Astrocyte of the spinal cord (primary cell): ENCODE measurements around the gene SELL.

Source experiments
- DNase-seq: peaks from one replicate; pipeline ENCODE4 v3.0.0; 2011; ENCODE audit warnings: low read depth, low spot score
- H3K4me3 ChIP-seq: 2 replicates; pipeline ENCODE4 v1.5.1; 2011; ENCODE audit warnings: low read depth, mild to moderate bottlenecking, low read length, moderate library complexity
- in situ Hi-C: cut with HindIII; loops from 2 replicates; pipeline ENCODE4 v1.10.0; 2017; ENCODE audit warnings: low sequenced_read_pairs
- TF ChIP-seq, protein P1 (sequence below): IDR thresholded peaks from 2 replicates; pipeline ENCODE4 v1.5.1; 2012; ENCODE audit warnings: low read depth, mild to moderate bottlenecking, low read length, inconsistent platforms

Gene SELL

GRCh38 chr1:169648709-169649108, 62.7 kb downstream of the SELL start:
- DNase-seq: no peak
- in situ Hi-C loops: no loop called here
- TF ChIP-seq, protein P1, sequence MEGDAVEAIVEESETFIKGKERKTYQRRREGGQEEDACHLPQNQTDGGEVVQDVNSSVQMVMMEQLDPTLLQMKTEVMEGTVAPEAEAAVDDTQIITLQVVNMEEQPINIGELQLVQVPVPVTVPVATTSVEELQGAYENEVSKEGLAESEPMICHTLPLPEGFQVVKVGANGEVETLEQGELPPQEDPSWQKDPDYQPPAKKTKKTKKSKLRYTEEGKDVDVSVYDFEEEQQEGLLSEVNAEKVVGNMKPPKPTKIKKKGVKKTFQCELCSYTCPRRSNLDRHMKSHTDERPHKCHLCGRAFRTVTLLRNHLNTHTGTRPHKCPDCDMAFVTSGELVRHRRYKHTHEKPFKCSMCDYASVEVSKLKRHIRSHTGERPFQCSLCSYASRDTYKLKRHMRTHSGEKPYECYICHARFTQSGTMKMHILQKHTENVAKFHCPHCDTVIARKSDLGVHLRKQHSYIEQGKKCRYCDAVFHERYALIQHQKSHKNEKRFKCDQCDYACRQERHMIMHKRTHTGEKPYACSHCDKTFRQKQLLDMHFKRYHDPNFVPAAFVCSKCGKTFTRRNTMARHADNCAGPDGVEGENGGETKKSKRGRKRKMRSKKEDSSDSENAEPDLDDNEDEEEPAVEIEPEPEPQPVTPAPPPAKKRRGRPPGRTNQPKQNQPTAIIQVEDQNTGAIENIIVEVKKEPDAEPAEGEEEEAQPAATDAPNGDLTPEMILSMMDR: no peak
- no peak overlapping the region for H3K4me3 ChIP-seq

- TF ChIP-seq, protein P1: no peak
- no peak for DNase-seq
- H3K4me3 ChIP-seq: no peak overlapping the region
- in situ Hi-C loops: no loop called here
These were observed 63.2 kb downstream of the SELL start for GRCh38 chr1:169648187-169648586.

DNA sequence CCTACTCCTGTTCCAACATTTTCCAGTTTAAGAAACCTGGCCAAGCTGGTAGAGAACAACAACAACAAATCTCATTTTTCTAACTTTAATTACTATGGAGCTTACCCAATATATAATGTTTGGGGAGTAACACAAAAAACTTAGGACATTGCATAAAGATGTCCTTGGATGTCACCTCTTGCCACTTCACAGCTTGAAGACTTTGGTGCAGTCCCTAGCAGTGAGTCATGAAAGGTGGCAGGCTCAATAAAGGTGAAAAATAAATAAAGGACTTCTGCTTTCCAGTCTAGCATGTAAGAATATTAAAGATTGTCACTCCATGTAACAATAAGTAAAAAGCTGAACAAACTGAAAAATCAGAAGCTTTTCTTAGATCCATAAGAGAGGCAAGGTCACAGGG, 63.9 kb downstream of the SELL start:
- in situ Hi-C loops: no loop called here

DNA sequence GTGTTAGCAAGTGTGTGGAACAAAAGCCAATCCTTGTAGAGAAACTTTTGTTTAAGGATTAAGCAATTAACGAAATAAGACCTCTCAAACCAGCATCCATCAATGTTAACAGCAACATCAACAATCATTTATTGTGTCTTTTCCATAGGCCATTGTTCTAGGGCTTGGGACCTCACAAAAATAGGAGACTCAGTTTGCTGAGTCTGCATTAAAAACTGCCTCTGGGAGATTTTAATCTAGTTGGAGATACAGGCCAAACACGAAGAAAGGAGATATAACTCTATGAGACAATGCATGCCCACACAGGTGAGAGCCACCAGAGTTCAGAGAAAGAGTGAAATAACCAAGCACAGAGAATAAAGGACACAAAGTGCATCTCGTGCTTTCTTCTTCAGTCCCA, 67.1 kb downstream of the SELL start:
- in situ Hi-C loops: no loop called here
- no peak for DNase-seq
- no peak overlapping the region for H3K4me3 ChIP-seq
- TF ChIP-seq, protein P1: no peak

More for the DNA sequence above, 63.9 kb downstream of the SELL start:
- no peak for DNase-seq
- TF ChIP-seq, protein P1: no peak
- H3K4me3 ChIP-seq: no peak overlapping the region
